ENCODE data around the gene LIN37.
"Not testable (repeated sequence)": the region's sequence is repeated elsewhere in the genome, so short reads cannot be mapped to it uniquely, and the experiment has no call there.

The LIN37 gene

DNA sequence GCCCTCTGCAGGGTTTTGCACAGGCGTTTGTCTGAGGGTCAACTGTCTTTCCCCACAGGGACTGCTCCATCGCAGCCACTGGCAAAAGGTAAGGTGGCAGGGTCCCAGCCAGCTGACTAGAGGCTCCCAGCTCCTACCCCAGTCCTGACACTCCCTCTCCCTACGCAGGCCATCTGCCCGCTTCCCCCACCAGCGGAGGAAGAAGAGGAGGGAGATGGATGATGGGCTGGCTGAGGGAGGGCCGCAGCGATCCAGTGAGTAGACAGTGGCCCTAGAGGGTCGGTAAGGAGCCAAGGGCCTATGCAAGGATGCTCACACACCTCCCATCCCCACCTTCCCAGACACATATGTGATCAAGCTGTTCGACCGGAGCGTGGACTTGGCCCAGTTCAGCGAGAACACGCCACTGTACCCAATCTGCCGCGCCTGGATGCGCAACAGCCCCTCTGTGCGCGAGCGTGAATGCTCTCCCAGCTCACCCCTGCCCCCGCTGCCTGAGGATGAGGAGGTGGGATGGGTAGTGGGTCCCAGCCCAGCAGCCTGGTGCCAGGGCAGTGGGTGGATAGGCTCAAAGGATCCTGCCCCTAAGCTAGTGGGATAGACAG, 4.5 kb downstream of the LIN37 start:
- DNase-seq (ENCODE audit: low spot score), result no peak

DNA sequence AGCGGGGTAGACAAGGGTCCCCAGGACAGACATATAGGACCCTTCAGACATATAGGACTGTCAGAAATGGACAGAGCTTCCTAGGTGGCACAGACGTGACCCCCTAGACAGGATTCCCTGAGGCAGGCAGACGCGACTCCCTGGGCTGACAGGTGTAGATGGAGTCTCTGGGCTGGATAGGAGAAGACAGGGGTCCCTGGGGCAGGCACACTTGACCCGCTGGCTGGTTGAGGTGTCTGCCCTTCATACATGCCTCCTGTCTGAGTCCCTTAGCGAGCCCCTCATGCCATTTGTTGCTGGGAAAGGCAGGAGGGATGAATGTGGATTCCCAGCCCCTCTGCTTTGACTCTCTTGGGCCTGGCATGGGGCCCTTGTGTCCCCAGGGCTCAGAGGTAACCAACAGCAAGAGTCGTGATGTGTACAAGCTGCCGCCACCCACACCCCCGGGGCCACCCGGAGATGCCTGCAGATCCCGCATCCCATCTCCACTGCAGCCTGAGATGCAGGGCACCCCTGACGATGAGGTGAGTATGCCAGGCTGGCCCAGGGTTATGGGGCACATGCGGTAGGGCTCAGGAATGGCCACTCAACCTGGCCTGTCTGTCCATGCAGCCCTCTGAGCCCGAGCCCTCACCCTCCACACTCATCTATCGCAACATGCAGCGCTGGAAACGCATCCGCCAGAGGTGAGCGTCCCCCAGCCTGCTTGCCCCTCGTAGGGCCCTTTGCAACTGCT, 5.4 kb downstream of the LIN37 start:
- FAIRE-seq (no peak), DNase-seq (ENCODE audit: low spot score) (no peak)

More for the DNA sequence above, 4.5 kb downstream of the LIN37 start:
- no peak for FAIRE-seq

- no peak for DNase-seq (ENCODE audit: low spot score)
- FAIRE-seq, result no peak
Observed at GRCh38 chr19:35754370-35755130, 6.2 kb downstream of the LIN37 start.

DNA sequence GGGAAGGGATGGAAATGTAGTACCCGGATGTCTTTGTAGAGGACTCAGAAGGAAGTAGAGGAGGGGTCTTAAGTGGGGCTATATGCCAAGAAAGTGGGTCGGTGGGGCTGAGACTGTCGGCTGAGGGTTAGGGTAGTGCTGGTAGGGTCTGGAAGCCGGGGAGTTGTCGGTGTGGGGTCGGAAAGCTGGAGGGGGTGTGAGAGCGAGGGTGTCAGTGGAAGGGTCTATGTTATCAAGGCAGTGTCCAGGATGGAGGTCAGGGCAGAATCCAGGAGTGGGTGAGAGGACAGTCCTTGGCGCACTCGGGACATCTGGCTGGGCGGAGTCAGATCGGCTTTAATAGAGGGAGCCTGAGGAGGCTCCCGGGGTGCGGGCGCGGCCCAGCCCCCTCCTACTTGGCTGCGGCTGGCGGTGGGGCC, 6.8 kb downstream of the LIN37 start:
- no peak for DNase-seq (ENCODE audit: low spot score)
- FAIRE-seq, result no peak

DNA sequence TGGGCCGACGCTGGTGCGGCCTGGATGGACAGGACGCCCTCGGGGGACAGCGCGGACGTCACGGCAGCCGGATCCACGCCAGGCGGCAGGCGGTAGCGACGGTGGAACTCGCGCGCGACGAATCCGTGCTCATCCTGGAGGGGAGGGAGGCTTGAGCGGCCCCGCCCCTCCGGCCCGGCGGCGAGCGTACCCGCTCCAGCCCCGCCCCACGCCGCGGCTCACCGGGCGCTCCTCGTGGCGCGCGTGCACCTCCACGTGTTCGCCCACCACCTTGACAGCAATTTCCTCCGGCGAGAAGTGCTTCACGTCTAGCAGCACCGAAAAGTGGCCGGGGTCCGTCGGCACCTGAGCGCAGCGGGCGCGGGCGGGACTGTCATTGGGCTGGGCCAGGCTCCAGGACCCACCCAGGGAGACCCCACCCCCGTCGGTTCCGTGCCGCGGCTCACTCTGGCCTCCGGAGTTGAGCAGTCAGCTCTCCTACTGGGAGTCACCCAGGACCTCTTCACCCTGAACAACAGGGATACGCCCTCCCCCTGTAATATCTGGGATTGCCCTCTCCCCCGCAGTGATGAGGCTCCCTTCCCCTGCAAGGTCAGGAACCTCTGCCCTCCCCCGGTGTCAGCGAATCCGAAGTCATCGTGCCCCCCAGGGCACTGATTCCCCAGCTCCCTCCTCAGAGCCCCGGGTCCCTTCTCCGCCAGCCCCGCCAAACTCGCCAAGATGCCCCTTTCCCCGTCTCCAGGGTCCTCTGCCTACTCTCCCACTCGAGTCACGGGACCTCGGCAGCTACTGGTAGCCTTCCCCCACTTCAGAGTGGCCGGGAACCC, 7.4 kb downstream of the LIN37 start:
- no peak for FAIRE-seq
- no peak for DNase-seq (ENCODE audit: low spot score)

GRCh38 chr19:35756377-35757230, 8.2 kb downstream of the LIN37 start, which contains the start of gene HSPB6:
Gene HSPB6 (minus strand): TSS chr19:35757029. CDS start chr19:35757008, 21 bp downstream.
- FAIRE-seq (no peak), DNase-seq (ENCODE audit: low spot score) (no peak)

DNA sequence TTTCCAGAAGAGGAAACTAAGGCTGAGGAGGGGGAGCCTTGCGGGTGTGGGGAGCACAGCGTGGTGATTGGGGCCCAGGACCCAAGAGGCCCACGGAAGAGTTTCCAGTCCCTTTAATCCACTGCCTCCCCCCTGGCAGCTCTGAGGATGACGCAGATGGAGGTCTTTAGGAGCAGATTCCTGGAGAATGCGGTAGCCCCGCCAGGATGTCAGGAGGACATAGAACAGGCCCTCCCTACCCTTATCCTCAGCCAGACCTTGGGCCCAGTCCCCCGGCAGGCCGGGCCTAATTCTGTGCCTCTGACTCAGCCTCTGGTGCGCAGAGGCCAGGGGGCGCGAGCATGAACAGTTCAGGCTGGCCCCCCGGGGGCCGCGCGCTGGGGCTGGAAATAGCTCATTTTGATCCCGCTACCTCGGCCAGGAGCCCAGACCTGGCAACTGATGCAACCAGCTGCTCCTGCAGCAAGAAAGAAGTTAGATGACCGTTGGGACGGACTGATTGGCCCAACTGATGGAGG, 8.9 kb downstream of the LIN37 start:
- peak; percentile 50 for DNase-seq (ENCODE audit: low spot score)
- no peak for FAIRE-seq

- peak; percentile 98 for DNase-seq (ENCODE audit: low spot score)
- FAIRE-seq, result peak; percentile 89
Observed at GRCh38 chr19:35757749-35758608, 9.6 kb downstream of the LIN37 start, which contains the start of gene PROSER3. Gene PROSER3 (plus strand): TSS chr19:35758176. CDS start chr19:35758216, 40 bp downstream.

- FAIRE-seq (no peak), DNase-seq (ENCODE audit: low spot score) (no peak)
Observed at GRCh38 chr19:35759697-35760096, 11.3 kb downstream of the LIN37 start.

- peak; percentile 21 for DNase-seq (ENCODE audit: low spot score)
- no peak for FAIRE-seq
Observed at GRCh38 chr19:35760711-35761349, 12.5 kb downstream of the LIN37 start.

GRCh38 chr19:35764432-35765315, 16.3 kb downstream of the LIN37 start:
- FAIRE-seq, result no peak
- no peak for DNase-seq (ENCODE audit: low spot score)

- FAIRE-seq (no peak), DNase-seq (ENCODE audit: low spot score) (no peak)
Observed at GRCh38 chr19:35766571-35767104, 18.3 kb downstream of the LIN37 start.

DNA sequence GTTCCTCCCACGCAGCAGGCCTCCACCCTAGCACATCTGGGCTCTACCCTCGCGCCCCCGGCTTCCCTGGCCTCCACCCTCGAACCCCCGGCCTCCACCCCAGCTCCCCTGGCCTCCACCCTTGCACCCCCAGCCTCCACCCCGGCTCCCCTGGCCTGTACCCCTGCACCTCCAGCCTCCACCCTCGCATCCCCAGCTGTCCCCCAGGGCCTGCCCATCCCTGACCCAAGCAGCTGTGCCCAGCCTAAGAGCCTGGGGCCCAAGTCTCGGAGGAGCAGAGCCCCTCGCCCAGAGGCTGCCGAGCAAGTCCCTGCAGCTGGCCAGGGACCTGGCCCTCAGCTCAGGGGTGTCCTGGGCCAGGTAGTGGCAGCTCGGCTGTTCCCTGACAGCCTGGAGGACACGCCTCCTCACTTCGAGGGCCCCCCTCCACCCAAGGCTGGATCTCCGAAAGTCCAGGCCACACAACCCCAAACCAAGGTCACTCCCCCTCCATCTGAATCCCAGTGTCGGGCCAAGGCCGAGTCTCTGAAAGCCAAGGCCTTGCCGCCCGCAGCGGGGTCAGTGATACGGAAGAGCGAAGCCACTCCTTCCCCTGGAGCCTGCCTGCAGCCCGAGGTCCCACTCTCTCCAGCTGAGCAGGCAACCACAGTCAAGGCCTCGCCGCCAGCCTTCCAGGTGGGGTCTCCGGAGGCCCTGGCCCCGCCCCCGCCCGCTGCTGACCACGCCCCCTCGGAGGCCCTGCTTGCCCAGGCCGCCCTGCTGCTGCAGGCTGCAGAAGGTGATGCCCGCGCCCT, 19.1 kb downstream of the LIN37 start:
- FAIRE-seq (no peak), DNase-seq (ENCODE audit: low spot score) (no peak)

DNA sequence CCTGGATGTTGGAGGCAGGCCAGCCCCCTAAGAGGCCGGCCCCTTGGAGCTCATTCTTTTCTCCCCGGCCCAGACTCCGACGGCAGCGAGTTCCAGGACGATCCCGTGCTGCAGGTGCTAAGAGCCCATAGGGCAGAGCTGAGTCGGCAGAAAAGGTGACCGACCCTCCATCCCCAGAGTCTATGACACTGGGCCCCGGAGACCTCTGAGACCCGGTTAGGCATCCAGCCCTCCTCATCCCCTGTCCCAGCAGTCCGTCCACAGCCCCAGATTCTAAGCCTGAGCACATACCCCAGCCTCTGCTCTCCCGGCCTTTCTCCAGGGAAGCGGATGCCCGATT, 19.7 kb downstream of the LIN37 start:
- DNase-seq (ENCODE audit: low spot score) (no peak), FAIRE-seq (no peak)

- FAIRE-seq, result not testable (repeated sequence)
Observed at GRCh38 chr19:35772362-35772761, 24.0 kb downstream of the LIN37 start.

DNA sequence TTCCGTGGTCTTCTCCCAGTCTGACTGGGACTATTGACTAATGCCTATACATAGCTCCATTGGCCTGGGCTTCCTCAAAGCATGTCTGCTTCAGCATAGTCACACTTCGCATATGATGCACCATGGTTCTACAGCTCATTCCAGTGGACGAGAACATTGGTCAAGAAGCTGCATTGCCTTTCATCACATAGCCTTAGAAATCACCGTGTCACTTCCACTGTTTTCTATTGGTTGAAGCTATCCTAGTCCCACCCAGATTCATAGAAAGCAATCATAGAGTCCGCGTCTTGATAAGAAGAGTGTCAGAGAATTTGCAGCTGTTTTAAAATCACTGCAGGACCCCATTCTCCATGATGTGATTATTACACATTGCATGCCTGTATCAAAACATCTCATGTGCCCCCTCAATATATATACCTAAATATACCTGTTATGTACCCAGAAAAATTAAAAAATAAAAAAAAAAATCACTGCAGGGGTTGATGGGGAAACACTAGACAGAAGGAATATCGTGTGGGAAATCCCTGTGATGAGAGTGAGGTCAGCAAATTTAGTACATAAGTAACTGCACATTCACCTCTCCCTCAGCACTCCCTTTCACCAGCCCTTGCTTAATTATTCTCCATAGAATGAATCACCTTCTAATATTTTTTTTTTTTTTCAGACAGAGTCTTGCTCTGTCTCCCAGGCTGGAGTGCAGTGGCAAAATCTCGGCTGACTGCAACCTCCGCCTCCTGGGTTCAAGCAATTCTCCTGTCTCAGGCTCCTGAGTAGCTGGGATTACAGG, 24.8 kb downstream of the LIN37 start:
- peak; percentile 87 for FAIRE-seq
- peak; percentile 75 for DNase-seq (ENCODE audit: low spot score)

More at GRCh38 chr19:35772362-35772761, 24.0 kb downstream of the LIN37 start:
- DNase-seq (ENCODE audit: low spot score), result not testable (repeated sequence)
